Ishikawa (cell line): ENCODE measurements around the gene CRABP2.
A peak's percentile ranks its signal among the peaks of the same experiment; 100 is the strongest.

Experiments
- CEBPB ChIP-seq: IDR thresholded peaks from 2 replicates; pipeline ENCODE4 v1.6.1; 2012
- CREB1 ChIP-seq: IDR thresholded peaks from 2 replicates; pipeline ENCODE4 v1.6.1; 2012; ENCODE audit warnings: low read depth
- EGR1 ChIP-seq: IDR thresholded peaks from 2 replicates; pipeline ENCODE4 v1.6.1; 2012
- EP300 ChIP-seq: IDR thresholded peaks from 2 replicates; pipeline ENCODE4 v1.6.1; 2012; ENCODE audit warnings: borderline replicate concordance
- FOXM1 ChIP-seq: IDR thresholded peaks from 2 replicates; pipeline ENCODE4 v1.6.1; 2012; ENCODE audit warnings: low read depth, borderline replicate concordance
- NFIC ChIP-seq: IDR thresholded peaks from 2 replicates; pipeline ENCODE4 v1.6.1; 2012
- RAD21 ChIP-seq: IDR thresholded peaks from 2 replicates; pipeline ENCODE4 v1.6.1; 2012; ENCODE audit warnings: low read depth
- TAF1 ChIP-seq: IDR thresholded peaks from 2 replicates; pipeline ENCODE4 v1.6.1; 2012; ENCODE audit warnings: low read depth, mild to moderate bottlenecking
- TCF12 ChIP-seq: IDR thresholded peaks from 2 replicates; pipeline ENCODE4 v1.6.1; 2012; ENCODE audit warnings: low read depth
- TEAD4 ChIP-seq: IDR thresholded peaks from 2 replicates; pipeline ENCODE4 v1.6.1; 2012
- YY1 ChIP-seq: IDR thresholded peaks from 2 replicates; pipeline ENCODE4 v1.6.1; 2012; ENCODE audit warnings: low read depth
- ZBTB7A ChIP-seq: IDR thresholded peaks from 2 replicates; pipeline ENCODE4 v1.6.1; 2012; ENCODE audit warnings: low read depth
- TF ChIP-seq, protein P1 (sequence below): IDR thresholded peaks from 2 replicates; pipeline ENCODE4 v1.6.1; 2012
- TF ChIP-seq, protein P2 (sequence below): IDR thresholded peaks from 2 replicates; pipeline ENCODE4 v1.6.1; 2012; ENCODE audit warnings: low read depth, mild to moderate bottlenecking
- TF ChIP-seq, protein P3 (sequence below): IDR thresholded peaks from 2 replicates; pipeline ENCODE4 v1.6.1; 2012

The CRABP2 gene

DNA sequence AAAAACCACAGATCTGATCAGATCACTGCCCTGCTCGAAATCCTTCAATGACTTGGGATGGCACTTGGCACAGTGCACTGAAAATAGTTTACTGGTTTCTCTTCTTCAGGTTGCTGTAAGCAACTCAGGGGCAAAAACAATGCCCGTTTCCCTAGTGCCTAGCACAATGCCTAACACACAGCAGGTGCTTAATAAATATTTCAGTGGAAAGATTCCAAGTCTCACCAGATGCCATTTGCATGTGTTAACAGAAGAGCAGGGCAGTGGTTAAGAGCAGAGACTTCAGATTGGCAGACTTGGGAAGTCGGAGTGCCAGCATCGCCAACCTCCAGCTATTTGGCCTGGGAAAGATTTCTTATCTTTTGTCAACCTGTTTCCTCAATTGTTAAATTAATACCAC is 12.0 kb upstream of the CRABP2 start:
- no peak for TF ChIP-seq EP300
- no peak for TF ChIP-seq TAF1
- TF ChIP-seq, protein P1, sequence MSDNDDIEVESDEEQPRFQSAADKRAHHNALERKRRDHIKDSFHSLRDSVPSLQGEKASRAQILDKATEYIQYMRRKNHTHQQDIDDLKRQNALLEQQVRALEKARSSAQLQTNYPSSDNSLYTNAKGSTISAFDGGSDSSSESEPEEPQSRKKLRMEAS = no peak
- peak; percentile 50; the same call in 1 of the 2 replicates for TF ChIP-seq NFIC
- TF ChIP-seq, protein P2, sequence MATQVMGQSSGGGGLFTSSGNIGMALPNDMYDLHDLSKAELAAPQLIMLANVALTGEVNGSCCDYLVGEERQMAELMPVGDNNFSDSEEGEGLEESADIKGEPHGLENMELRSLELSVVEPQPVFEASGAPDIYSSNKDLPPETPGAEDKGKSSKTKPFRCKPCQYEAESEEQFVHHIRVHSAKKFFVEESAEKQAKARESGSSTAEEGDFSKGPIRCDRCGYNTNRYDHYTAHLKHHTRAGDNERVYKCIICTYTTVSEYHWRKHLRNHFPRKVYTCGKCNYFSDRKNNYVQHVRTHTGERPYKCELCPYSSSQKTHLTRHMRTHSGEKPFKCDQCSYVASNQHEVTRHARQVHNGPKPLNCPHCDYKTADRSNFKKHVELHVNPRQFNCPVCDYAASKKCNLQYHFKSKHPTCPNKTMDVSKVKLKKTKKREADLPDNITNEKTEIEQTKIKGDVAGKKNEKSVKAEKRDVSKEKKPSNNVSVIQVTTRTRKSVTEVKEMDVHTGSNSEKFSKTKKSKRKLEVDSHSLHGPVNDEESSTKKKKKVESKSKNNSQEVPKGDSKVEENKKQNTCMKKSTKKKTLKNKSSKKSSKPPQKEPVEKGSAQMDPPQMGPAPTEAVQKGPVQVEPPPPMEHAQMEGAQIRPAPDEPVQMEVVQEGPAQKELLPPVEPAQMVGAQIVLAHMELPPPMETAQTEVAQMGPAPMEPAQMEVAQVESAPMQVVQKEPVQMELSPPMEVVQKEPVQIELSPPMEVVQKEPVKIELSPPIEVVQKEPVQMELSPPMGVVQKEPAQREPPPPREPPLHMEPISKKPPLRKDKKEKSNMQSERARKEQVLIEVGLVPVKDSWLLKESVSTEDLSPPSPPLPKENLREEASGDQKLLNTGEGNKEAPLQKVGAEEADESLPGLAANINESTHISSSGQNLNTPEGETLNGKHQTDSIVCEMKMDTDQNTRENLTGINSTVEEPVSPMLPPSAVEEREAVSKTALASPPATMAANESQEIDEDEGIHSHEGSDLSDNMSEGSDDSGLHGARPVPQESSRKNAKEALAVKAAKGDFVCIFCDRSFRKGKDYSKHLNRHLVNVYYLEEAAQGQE = no peak

DNA sequence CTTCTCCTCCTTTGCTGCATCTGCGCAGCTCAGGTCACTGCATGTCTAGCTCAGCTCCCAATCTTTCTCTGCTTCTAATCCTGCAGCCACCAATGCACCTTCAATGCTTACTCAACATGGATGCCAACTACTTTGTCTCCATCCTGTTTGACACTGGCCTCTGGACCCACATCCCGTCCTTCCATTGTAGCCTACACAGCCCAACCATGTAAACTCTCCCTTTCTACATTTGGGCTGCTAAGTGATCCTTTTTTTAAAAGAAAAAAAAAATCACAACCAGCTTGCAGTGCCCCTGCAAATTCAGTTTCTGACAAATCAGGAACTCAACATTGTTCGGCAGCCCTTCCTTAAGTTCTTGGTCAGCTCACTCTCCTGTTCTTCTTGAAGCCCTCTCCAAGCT is 9.4 kb upstream of the CRABP2 start:
- TF ChIP-seq, protein P1 = no peak
- TF ChIP-seq TCF12 (no peak), CEBPB (no peak), YY1 (no peak), TEAD4 (no peak), EGR1 (no peak), RAD21 (no peak), NFIC (no peak), TAF1 (no peak), CREB1 (no peak), FOXM1 (no peak), EP300 (no peak), ZBTB7A (no peak)
- TF ChIP-seq, protein P3, sequence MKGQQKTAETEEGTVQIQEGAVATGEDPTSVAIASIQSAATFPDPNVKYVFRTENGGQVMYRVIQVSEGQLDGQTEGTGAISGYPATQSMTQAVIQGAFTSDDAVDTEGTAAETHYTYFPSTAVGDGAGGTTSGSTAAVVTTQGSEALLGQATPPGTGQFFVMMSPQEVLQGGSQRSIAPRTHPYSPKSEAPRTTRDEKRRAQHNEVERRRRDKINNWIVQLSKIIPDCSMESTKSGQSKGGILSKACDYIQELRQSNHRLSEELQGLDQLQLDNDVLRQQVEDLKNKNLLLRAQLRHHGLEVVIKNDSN = no peak
- TF ChIP-seq, protein P2 = no peak

DNA sequence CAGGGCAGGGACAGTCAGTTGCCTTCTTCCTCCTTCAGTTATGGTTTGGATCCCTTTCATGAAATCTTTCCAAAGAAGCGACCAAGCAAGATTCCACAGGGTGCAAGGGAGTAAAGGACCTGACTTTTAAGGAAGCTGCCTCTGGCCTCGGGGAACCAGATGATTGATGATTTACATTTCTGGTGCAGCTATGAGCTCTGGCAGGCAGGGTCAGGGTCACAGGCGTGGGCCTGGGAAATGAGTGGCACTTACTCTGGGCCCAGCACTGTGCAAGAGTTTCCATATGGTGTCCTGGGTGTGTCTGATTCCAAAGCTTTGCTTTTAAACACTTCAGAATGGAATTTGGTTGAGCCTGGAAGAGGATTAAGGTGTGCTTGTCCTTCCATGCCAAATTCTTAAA is 7.2 kb upstream of the CRABP2 start:
- TF ChIP-seq CEBPB = no peak
- TF ChIP-seq, protein P2 = no peak
- no peak for TF ChIP-seq FOXM1
- no peak for TF ChIP-seq TEAD4
- no peak for TF ChIP-seq TCF12
- no peak for TF ChIP-seq EP300
- TF ChIP-seq YY1 = no peak
- TF ChIP-seq, protein P1 = no peak
- no peak for TF ChIP-seq EGR1
- TF ChIP-seq TAF1 = no peak
- TF ChIP-seq NFIC = no peak

DNA sequence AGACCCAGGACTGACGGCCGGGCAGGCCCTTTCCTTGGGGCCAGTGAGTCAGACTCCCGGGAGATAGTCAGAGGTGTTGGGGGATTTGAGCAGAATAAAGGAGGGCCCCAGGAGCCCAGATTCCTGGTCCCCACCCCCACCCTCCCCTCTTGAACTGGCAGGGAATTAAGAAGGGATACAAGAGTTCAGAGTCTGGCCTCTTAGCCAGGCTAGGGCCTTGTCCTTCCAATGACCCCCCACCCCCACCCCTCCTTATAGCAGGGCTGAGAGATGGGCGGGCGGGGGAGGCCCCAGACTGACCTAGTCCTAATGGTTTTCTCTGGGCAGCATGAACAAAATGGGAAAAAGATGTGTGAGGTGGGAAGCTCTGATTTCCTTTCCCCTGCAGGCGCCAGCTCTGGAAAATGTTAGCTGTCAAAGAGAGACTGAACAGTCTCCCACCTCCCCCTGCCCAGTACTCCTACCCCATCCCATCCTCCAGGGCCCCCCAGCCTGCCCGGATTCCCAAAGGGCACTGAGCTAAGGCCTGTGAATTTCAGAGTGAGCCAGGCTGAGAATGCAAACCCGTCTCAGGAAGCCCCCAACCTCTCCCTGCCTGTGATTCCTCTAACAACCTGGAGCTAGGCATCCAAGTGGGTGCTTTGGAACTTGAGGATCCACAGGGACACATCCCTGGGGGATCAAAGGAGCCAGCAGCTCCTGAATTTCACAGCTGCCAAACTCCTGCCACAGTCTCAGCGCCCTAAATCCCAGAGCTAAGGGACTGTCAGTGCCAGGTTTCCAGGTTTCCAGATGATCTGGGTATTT is 5.8 kb upstream of the CRABP2 start:
- no peak for TF ChIP-seq FOXM1
- TF ChIP-seq EP300 = no peak
- TF ChIP-seq, protein P1 = no peak
- no peak for TF ChIP-seq TCF12
- no peak for TF ChIP-seq CEBPB
- TF ChIP-seq NFIC = no peak
- TF ChIP-seq, protein P3 = no peak
- TF ChIP-seq RAD21 = no peak
- no peak for TF ChIP-seq TEAD4
